Astrocyte of the spinal cord (primary cell): ENCODE measurements around the gene DYNC2H1.

Source experiments
- DNase-seq: peaks from one replicate; pipeline ENCODE4 v3.0.0; 2011; ENCODE audit warnings: low read depth, low spot score
- H3K4me3 ChIP-seq: 2 replicates; pipeline ENCODE4 v1.5.1; 2011; ENCODE audit warnings: low read depth, mild to moderate bottlenecking, low read length, moderate library complexity
- CTCF ChIP-seq: IDR thresholded peaks from 2 replicates; pipeline ENCODE4 v1.5.1; 2012; ENCODE audit warnings: low read depth, mild to moderate bottlenecking, low read length, inconsistent platforms
- in situ Hi-C: cut with HindIII; loops from 2 replicates; pipeline ENCODE4 v1.10.0; 2017; ENCODE audit warnings: low sequenced_read_pairs

The DYNC2H1 gene

GRCh38 chr11:103384652-103385051 lies 275.4 kb downstream of the DYNC2H1 start:
- in situ Hi-C loops = no loop called here

GRCh38 chr11:103395612-103396011 lies 286.4 kb downstream of the DYNC2H1 start:
- no peak for TF ChIP-seq CTCF
- no peak overlapping the region for H3K4me3 ChIP-seq
- in situ Hi-C loops = no loop called here
- DNase-seq = peak; percentile 66

More at GRCh38 chr11:103384652-103385051, 275.4 kb downstream of the DYNC2H1 start:
- no peak for TF ChIP-seq CTCF
- no peak overlapping the region for H3K4me3 ChIP-seq
- DNase-seq = peak; percentile 24

GRCh38 chr11:103396237-103396636 lies 287.0 kb downstream of the DYNC2H1 start:
- no peak for TF ChIP-seq CTCF
- H3K4me3 ChIP-seq = no peak overlapping the region
- no peak for DNase-seq
- in situ Hi-C loops = no loop called here

GRCh38 chr11:103397369-103397768 lies 288.1 kb downstream of the DYNC2H1 start:
- H3K4me3 ChIP-seq = no peak overlapping the region
- no peak for DNase-seq
- in situ Hi-C loops = no loop called here
- TF ChIP-seq CTCF = no peak

GRCh38 chr11:103398829-103399228 lies 289.6 kb downstream of the DYNC2H1 start:
- DNase-seq = no peak
- TF ChIP-seq CTCF = no peak
- H3K4me3 ChIP-seq = no peak overlapping the region
- in situ Hi-C loops = no loop called here

GRCh38 chr11:103406357-103406756 lies 297.1 kb downstream of the DYNC2H1 start:
- no peak overlapping the region for H3K4me3 ChIP-seq
- TF ChIP-seq CTCF = no peak
- in situ Hi-C loops = no loop called here
- DNase-seq = no peak

- no peak for TF ChIP-seq CTCF
- H3K4me3 ChIP-seq = no peak overlapping the region
- DNase-seq = no peak
- in situ Hi-C loops = no loop called here
These were observed 298.4 kb downstream of the DYNC2H1 start for GRCh38 chr11:103407641-103408040.
